Prostate gland (tissue), 2 donors: ENCODE data around the gene PDE11A. TPM values are rescaled to one million over a fixed set of nuclear protein-coding genes. Genes with fewer than 3 reads are reported as not detected.

Source experiments
- DNase-seq: peaks from one replicate; pipeline ENCODE4 v3.0.0-alpha.2; 2019; ENCODE audit warnings: low spot score
- H3K27ac ChIP-seq, 2 donors: fragments of 200-600 bp; sonication (generic); 2 replicates each; pipeline ENCODE4 v1.5.1; 2017 to 2019
- H3K27me3 ChIP-seq: fragments of 200-600 bp; sonication (generic); replicated peaks from 2 replicates; pipeline ENCODE4 v1.5.1; 2019; ENCODE audit not compliant: insufficient read depth
- H3K36me3 ChIP-seq, 2 donors: fragments of 200-600 bp; sonication (generic); 1 replicate in 1 of 2; 2 replicates in 1 of 2; pipeline versions ENCODE4 v1.5.1 to v1.8.1; 2017 to 2019
- H3K4me1 ChIP-seq: fragments of 200-600 bp; sonication (generic); replicated peaks from 2 replicates; pipeline ENCODE4 v1.5.1; 2019
- H3K4me3 ChIP-seq, 2 donors: fragments of 200-600 bp; sonication (generic); 2 replicates each; pipeline ENCODE4 v1.5.1; 2017 to 2019
- H3K9me3 ChIP-seq: fragments of 200-600 bp; sonication (generic); 2 replicates; pipeline ENCODE4 v1.5.1; 2017
- POLR2A ChIP-seq: fragments of 450-650 bp; IDR thresholded peaks from one replicate; pipeline ENCODE4 v1.6.1; 2016; ENCODE audit warnings: antibody characterized with exemption, mild to moderate bottlenecking
- POLR2AphosphoS5 ChIP-seq: sonication (generic); formaldehyde crosslinking; IDR thresholded peaks from one replicate; pipeline ENCODE4 v1.6.1; 2017; ENCODE audit warnings: antibody characterized with exemption
- WGBS: methylation state at CpG from one replicate; pipeline ENCODE4 v1.1.5; 2018; 5-methylcytosine and 5-hydroxymethylcytosine counted together
- intact Hi-C: fragments of 100-400 bp; cut with DNase I; formaldehyde crosslinking; loops from one replicate; pipeline ENCODE4 v1.14.2; 2022
- total RNA-seq, 2 donors: library from RNA; depleted of rRNA; stranded (reverse); fragments of >200 nt; gene quantifications; one replicate each; pipeline ENCODE4 v1.1.0, GENCODE V29; 2016
- TF ChIP-seq, protein P1 (sequence below), 4 experiments: fragments of 200-600 bp in 2 of 4; fragments of 450-650 bp in 2 of 4; sonication (generic) in 2 of 4; IDR thresholded peaks; 1 replicate in 3 of 4; 2 replicates in 1 of 4; pipeline ENCODE4 v1.5.1; 2016 to 2019; ENCODE audit warnings: antibody characterized with exemption in 4 of 4, mild to moderate bottlenecking in 2 of 4, moderate library complexity in 2 of 4

PDE11A gene
- total RNA-seq, 2 donors from 2014 or later: 14.9 to 26.6 TPM

DNA sequence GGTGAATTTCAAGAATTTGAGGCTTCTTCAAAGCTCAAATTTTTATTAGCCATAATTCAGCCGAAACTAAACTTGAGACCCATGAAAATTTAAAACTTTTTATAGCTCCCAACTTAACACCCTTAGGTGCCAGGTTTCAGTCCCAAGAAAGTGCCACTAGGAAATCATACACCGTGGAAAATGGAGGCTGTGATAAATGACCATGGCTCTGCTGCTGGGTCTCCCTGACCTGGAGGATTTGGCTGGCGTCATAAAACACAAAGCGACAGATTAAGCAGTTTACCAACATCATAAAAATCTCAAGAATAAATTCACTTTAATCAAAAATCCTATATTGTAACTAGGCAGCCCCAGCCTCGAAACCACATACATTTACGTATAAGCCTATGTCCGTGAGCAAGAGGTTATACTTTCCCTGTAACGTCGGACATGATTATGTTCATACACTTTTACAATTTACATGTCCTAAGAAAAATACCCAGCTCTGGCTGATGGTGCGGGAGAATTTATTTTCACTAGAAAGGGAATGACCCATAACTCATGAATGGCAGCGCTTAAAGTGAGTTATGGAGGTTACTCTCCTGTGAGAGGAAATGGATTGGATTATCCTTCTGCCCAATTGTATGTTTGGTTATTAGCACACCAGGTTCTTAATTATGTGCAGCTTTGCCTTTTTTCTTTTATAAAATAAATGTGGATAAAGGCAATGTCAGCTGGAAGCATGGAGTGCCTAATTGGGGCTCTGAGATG, 350.6 kb downstream of the PDE11A start:
- TF ChIP-seq, protein P1, sequence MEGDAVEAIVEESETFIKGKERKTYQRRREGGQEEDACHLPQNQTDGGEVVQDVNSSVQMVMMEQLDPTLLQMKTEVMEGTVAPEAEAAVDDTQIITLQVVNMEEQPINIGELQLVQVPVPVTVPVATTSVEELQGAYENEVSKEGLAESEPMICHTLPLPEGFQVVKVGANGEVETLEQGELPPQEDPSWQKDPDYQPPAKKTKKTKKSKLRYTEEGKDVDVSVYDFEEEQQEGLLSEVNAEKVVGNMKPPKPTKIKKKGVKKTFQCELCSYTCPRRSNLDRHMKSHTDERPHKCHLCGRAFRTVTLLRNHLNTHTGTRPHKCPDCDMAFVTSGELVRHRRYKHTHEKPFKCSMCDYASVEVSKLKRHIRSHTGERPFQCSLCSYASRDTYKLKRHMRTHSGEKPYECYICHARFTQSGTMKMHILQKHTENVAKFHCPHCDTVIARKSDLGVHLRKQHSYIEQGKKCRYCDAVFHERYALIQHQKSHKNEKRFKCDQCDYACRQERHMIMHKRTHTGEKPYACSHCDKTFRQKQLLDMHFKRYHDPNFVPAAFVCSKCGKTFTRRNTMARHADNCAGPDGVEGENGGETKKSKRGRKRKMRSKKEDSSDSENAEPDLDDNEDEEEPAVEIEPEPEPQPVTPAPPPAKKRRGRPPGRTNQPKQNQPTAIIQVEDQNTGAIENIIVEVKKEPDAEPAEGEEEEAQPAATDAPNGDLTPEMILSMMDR (IDR thresholded peaks at IDR 0.05): no peak
- TF ChIP-seq POLR2AphosphoS5: no peak
- no peak for TF ChIP-seq POLR2A
- H3K4me1 ChIP-seq: peaks cover 12% of the 10 kb centered on the region
- intact Hi-C loops: loop anchor here (10.0 kb wide), 2 partner anchors 237 to 557 kb away; no protein-coding TSS in a partner anchor
- DNase-seq: no peak
- 71% methylated on average over 11 of the region's 11 CpGs for WGBS
- no peaks in the 10 kb centered on the region for H3K36me3 ChIP-seq
- H3K9me3 ChIP-seq: no peaks in the 10 kb centered on the region
- no peaks in the 10 kb centered on the region for H3K27me3 ChIP-seq
- H3K27ac ChIP-seq: no peak overlapping the region
- no peak overlapping the region for H3K4me3 ChIP-seq

DNA sequence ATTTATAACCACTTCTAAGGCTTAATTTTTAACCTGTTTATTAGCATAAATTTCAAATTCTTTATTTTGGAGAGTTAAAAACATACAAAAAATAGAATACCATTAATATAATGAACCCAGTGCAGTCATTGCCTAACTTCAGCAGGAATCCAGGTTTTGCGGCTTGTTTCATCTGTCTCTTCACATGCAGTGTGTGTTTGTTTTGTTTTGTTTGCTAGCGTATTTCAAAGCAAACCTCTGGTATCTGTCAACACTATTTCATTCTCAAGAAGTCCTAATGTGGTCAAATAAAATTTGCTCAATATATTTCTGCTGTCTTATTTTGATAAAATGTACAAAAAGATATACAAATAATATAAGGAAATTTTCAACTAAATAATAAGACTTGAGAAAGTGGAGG, 351.5 kb downstream of the PDE11A start:
- WGBS: 77% methylated on average over 2 of the region's 2 CpGs
- DNase-seq: no peak
- no peak overlapping the region for H3K27ac ChIP-seq
- TF ChIP-seq, protein P1 (IDR thresholded peaks at IDR 0.05): no peak
- TF ChIP-seq POLR2A: no peak
- TF ChIP-seq POLR2AphosphoS5: no peak
- H3K4me3 ChIP-seq: no peak overlapping the region
- H3K36me3 ChIP-seq: no peaks in the 10 kb centered on the region
- H3K9me3 ChIP-seq: no peaks in the 10 kb centered on the region
- H3K4me1 ChIP-seq: peaks cover 9% of the 10 kb centered on the region
- no peaks in the 10 kb centered on the region for H3K27me3 ChIP-seq
- intact Hi-C loops: loop anchor here (10.0 kb wide), 2 partner anchors 236 to 556 kb away; no protein-coding TSS in a partner anchor

DNA sequence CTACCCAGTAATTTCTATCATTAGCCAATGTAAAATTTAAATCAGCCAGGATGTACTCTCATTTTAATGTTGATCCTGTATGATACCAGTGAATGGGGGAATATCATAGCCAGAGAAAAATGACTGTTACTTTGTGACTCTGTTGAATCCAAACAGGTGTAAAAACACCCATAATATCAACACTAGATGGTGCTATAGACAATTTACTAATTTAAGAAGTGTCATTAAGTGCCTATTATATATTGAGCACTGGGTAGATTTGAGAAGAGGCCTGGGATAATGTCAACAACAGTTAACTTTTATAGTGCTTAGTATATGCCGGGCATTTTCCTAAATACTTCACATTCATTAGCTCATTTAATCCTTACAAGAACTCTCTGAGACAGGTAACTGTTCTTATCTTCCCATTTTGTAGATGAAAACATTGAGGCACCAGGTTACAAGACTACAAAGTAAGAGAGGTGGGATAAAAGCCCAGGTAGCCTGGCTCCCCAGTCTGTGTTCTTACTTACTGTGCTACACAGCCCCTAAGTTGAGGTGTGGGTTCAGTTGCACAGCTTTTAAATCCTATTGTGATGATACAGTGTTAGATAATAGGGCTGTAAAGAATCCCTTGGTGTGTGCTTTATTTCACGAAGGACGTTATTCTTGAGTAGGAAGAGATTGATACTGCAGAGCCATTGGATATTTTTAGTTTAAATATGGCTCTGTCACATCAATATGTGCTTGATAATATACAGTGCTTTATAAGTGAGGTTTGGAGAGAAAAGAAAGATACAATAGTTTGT, 354.6 kb downstream of the PDE11A start:
- no peak overlapping the region for H3K27ac ChIP-seq
- H3K9me3 ChIP-seq: no peaks in the 10 kb centered on the region
- H3K36me3 ChIP-seq: no peaks in the 10 kb centered on the region
- H3K4me1 ChIP-seq: no peaks in the 10 kb centered on the region
- TF ChIP-seq, protein P1 (IDR thresholded peaks at IDR 0.05): no peak
- TF ChIP-seq POLR2AphosphoS5 (no peak), POLR2A (no peak)
- H3K4me3 ChIP-seq: no peak overlapping the region
- intact Hi-C loops: no loop called here
- no peak for DNase-seq
- no peaks in the 10 kb centered on the region for H3K27me3 ChIP-seq
- 52% methylated on average over 3 of the region's 3 CpGs for WGBS

DNA sequence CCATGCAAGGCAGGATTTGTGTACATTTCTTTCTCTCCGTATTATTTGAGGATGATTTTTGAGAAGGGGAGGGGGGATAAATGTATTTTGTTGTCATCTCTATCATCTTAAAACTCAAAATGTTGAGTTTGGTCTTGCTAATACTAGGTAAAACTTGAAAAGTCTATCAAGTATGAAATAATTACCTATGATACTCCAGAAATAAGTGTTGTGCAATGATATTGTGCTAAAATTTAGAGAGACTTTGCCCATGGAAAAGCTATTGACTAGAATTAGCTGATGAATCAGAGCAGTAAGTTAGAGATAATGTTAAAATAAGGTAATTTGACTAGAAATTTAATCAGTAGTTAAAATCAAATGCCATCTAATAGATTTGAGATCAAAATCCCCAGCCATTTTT, 356.1 kb downstream of the PDE11A start:
- no peak for TF ChIP-seq POLR2AphosphoS5
- no peak for TF ChIP-seq POLR2A
- TF ChIP-seq, protein P1 (IDR thresholded peaks at IDR 0.05): no peak
- Histone ChIP-seq H3K9me3 (no peaks in the 10 kb centered on the region), H3K4me3 (no peak overlapping the region), H3K27ac (no peak overlapping the region), H3K4me1 (no peaks in the 10 kb centered on the region), H3K27me3 (no peaks in the 10 kb centered on the region), H3K36me3 (no peaks in the 10 kb centered on the region)
- WGBS: 84% methylated on average over 1 of the region's 1 CpG
- intact Hi-C loops: no loop called here
- DNase-seq: no peak
